Keratinocyte (primary cell): ENCODE data around the gene UBAC2.

Source experiments
- EZH2 ChIP-seq: IDR thresholded peaks from one replicate; pipeline ENCODE4 v1.6.1; 2012; ENCODE audit warnings: inconsistent platforms, mild to moderate bottlenecking, low read length, moderate library complexity
- TF ChIP-seq, protein P1 (sequence below), 3 experiments: IDR thresholded peaks in 1 of 3; conservative IDR thresholded peaks in 1 of 3; optimal IDR thresholded peaks in 1 of 3; 2 replicates in 2 of 3; 3 replicates in 1 of 3; pipeline versions ENCODE3 to v1.5.1; 2011; ENCODE audit warnings: low read length in 3 of 3, mild to moderate bottlenecking in 3 of 3, moderate library complexity in 2 of 3, control low read depth in 1 of 3, inconsistent platforms in 1 of 3; ENCODE audit not compliant: insufficient read depth in 2 of 3; ENCODE audit errors: extremely low read depth in 1 of 3

DNA sequence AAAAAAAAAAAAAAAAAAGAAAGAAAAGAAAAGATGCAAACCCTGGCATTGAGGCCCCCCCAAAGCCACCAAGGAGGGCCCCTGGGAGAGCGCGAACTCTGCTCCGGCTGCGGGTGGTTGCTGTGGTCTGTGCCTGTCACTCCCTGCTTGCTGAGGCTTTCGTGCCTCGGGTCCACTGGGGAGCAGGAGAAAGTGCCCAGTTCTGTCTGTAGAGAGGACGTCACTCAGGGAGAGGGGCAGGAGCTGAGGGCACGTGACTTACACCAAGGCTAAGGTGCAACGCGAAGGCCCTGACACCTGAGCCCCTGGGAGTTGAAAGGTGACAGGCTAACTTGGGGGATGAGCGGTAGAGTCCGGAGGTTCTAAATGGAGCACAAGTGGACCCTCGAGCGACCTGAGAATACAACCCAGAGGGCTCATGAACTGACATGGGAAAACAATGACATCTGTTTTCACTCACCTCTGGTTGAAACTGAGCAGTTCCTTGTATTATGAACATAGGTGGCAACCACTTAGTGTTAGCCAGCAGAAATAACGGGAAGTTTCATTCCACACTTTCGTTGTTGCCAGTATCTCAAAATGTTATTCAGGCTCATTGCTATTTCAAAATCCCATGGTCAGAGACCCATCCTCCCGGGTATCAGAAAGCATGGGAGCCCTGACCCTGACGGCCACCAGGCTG, 231.4 kb downstream of the UBAC2 start:
- TF ChIP-seq, protein P1, sequence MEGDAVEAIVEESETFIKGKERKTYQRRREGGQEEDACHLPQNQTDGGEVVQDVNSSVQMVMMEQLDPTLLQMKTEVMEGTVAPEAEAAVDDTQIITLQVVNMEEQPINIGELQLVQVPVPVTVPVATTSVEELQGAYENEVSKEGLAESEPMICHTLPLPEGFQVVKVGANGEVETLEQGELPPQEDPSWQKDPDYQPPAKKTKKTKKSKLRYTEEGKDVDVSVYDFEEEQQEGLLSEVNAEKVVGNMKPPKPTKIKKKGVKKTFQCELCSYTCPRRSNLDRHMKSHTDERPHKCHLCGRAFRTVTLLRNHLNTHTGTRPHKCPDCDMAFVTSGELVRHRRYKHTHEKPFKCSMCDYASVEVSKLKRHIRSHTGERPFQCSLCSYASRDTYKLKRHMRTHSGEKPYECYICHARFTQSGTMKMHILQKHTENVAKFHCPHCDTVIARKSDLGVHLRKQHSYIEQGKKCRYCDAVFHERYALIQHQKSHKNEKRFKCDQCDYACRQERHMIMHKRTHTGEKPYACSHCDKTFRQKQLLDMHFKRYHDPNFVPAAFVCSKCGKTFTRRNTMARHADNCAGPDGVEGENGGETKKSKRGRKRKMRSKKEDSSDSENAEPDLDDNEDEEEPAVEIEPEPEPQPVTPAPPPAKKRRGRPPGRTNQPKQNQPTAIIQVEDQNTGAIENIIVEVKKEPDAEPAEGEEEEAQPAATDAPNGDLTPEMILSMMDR (optimal IDR thresholded peaks at IDR 0.05 in 1 of 3, IDR thresholded peaks at IDR 0.05 in 1 of 3, conservative IDR thresholded peaks at IDR 0.05 in 1 of 3; ENCODE audit: extremely low read depth in 1 of 3, insufficient read depth in 2 of 3, low read length in 3 of 3) = no peak
- TF ChIP-seq EZH2 = no peak
